ENCODE results near the gene ZC3H4.

The ZC3H4 gene

DNA sequence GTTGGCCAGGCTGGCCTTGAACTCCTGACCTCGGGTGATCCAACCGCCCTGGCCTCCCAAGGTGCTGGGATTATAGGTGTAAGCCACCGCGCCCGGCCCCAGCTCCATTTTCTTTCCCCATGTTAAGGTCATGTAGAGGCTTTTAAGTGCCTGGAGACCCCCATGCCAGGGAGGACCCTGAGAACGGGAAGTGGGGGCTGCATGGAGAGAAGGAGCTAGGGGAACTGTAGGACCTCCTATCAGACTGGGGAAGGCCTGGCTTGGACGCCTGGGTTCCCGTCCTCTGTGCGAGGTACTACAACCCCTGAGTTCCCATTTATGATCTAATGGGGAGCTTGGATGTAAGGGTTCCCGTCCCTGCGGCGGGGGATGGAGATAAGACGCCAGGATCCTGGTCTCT is 94.7 kb downstream of the ZC3H4 start:
- DNase-seq, result no peak

Measured in NCI-H446 (cell line).